Measurements from ENCODE around the gene CARF. TPM values are rescaled to one million over a fixed set of nuclear protein-coding genes. Genes with fewer than 3 reads are reported as not detected.
"Not testable (repeated sequence)": the region's sequence is repeated elsewhere in the genome, so short reads cannot be mapped to it uniquely, and the experiment has no call there.

Gene CARF
- total and polyA plus RNA-seq, 2 donors = 5.0 to 28.5 TPM

- Histone ChIP-seq H3K27ac (ENCODE audit: low read depth) (no peak overlapping the region), H3K36me3 (ENCODE audit: insufficient read depth) (no peaks in the 10 kb centered on the region), H3K4me1 (ENCODE audit: insufficient read depth) (no peaks in the 10 kb centered on the region), H3K4me3 (ENCODE audit: low read depth, low read length) (peak overlapping the region; percentile 85)
- WGBS = 0% methylated on average over 8 of the region's 8 CpGs
- DNase-seq (ENCODE audit: extremely low spot score) = peak; percentile 10
Observed at GRCh38 chr2:202911203-202911511, 918 bp upstream of the CARF start.

- not testable (repeated sequence) for H3K36me3 ChIP-seq (ENCODE audit: insufficient read depth); H3K4me1 ChIP-seq (ENCODE audit: insufficient read depth)
- Histone ChIP-seq H3K4me3 (ENCODE audit: low read depth, low read length) (peak overlapping the region; percentile 85), H3K27ac (ENCODE audit: low read depth) (peak overlapping the region; percentile 59)
- peak; percentile 14 for DNase-seq (ENCODE audit: extremely low spot score)
- WGBS = 2% methylated on average over 22 of the region's 49 CpGs
Observed at GRCh38 chr2:202912342-202913201, 497 bp downstream of the CARF start.

DNA sequence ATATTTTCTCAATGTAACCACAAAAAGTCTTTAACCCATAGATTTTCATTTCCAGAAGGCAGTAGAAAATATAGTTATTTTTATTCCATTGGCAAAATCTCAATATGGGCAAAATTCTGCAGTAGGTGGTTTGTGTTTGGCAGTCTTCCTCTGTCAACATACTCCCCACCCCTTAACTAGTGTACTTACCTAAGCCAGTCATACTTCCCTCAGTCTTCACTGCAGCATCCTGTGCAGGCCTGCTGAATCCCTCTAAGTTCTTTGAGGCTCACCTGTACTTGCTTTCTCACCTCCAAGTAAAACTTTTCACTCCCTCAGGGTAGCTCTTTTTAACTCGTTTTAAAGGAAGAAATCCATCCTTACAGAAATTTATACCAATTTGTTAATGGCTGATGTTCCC lies 6.8 kb downstream of the CARF start:
- Histone ChIP-seq H3K4me1 (ENCODE audit: insufficient read depth) (no peaks in the 10 kb centered on the region), H3K36me3 (ENCODE audit: insufficient read depth) (no peaks in the 10 kb centered on the region), H3K27ac (ENCODE audit: low read depth) (no peak overlapping the region), H3K4me3 (ENCODE audit: low read depth, low read length) (no peak overlapping the region)
- DNase-seq (ENCODE audit: extremely low spot score) = no peak
- WGBS = 93% methylated on average over 1 of the region's 1 CpG

GRCh38 chr2:202932425-202933138 lies 20.5 kb downstream of the CARF start:
- WGBS = 93% methylated on average over 3 of the region's 3 CpGs
- no peak overlapping the region for H3K27ac ChIP-seq (ENCODE audit: low read depth)
- no peak for DNase-seq (ENCODE audit: extremely low spot score)
- H3K36me3 ChIP-seq (ENCODE audit: insufficient read depth) = no peaks in the 10 kb centered on the region
- no peaks in the 10 kb centered on the region for H3K4me1 ChIP-seq (ENCODE audit: insufficient read depth)
- H3K4me3 ChIP-seq (ENCODE audit: low read depth, low read length) = no peak overlapping the region

GRCh38 chr2:202933139-202933510 lies 21.1 kb downstream of the CARF start:
- 90% methylated on average over 5 of the region's 5 CpGs for WGBS
- H3K36me3 ChIP-seq (ENCODE audit: insufficient read depth) = no peaks in the 10 kb centered on the region

GRCh38 chr2:202933958-202934357 lies 21.9 kb downstream of the CARF start:
- H3K4me1 ChIP-seq (ENCODE audit: insufficient read depth) = no peaks in the 10 kb centered on the region
- no peak overlapping the region for H3K27ac ChIP-seq (ENCODE audit: low read depth)
- H3K4me3 ChIP-seq (ENCODE audit: low read depth, low read length) = no peak overlapping the region
- 87% methylated on average over 2 of the region's 2 CpGs for WGBS
- DNase-seq (ENCODE audit: extremely low spot score) = no peak
- H3K36me3 ChIP-seq (ENCODE audit: insufficient read depth) = no peaks in the 10 kb centered on the region

More at GRCh38 chr2:202933139-202933510, 21.1 kb downstream of the CARF start:
- no peak overlapping the region for H3K4me3 ChIP-seq (ENCODE audit: low read depth, low read length)
- no peaks in the 10 kb centered on the region for H3K4me1 ChIP-seq (ENCODE audit: insufficient read depth)
- DNase-seq (ENCODE audit: extremely low spot score) = no peak
- no peak overlapping the region for H3K27ac ChIP-seq (ENCODE audit: low read depth)

DNA sequence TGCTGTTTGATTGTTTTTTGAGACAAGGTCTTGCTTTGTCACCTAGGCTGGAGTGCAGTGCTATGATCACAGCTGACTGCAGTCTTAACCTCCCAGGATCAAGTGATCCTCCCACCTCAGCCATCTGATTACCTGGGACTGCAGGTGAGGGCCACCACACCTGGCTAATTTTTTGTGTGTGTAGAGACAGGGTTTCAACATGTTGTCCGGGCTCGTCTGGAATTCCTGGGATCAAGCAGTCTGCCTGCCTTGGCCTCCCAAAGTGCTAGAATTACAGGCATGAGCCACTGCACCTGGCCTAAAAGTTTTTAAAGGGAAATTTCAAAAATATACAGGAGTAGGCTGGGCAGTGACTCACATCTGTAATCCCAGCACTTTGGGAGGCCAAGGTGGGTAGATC lies 22.4 kb downstream of the CARF start:
- H3K36me3 ChIP-seq (ENCODE audit: insufficient read depth) = no peaks in the 10 kb centered on the region
- no peaks in the 10 kb centered on the region for H3K4me1 ChIP-seq (ENCODE audit: insufficient read depth)
- no peak overlapping the region for H3K4me3 ChIP-seq (ENCODE audit: low read depth, low read length)
- DNase-seq (ENCODE audit: extremely low spot score) = no peak
- 93% methylated on average over 2 of the region's 2 CpGs for whole genome bisulfite sequencing
- H3K27ac ChIP-seq (ENCODE audit: low read depth) = no peak overlapping the region

- 98% methylated on average over 3 of the region's 3 CpGs for WGBS
- H3K4me3 ChIP-seq (ENCODE audit: low read depth, low read length) = no peak overlapping the region
- H3K27ac ChIP-seq (ENCODE audit: low read depth) = no peak overlapping the region
- no peak for DNase-seq (ENCODE audit: extremely low spot score)
- no peaks in the 10 kb centered on the region for H3K4me1 ChIP-seq (ENCODE audit: insufficient read depth)
- no peaks in the 10 kb centered on the region for H3K36me3 ChIP-seq (ENCODE audit: insufficient read depth)
Observed at GRCh38 chr2:202938960-202939359, 26.9 kb downstream of the CARF start.

GRCh38 chr2:202941771-202942170 lies 29.7 kb downstream of the CARF start:
- Histone ChIP-seq H3K27ac (ENCODE audit: low read depth) (no peak overlapping the region), H3K36me3 (ENCODE audit: insufficient read depth) (no peaks in the 10 kb centered on the region), H3K4me3 (ENCODE audit: low read depth, low read length) (no peak overlapping the region), H3K4me1 (ENCODE audit: insufficient read depth) (no peaks in the 10 kb centered on the region)
- DNase-seq (ENCODE audit: extremely low spot score) = no peak
- 96% methylated on average over 4 of the region's 4 CpGs for WGBS

GRCh38 chr2:202944408-202944807 lies 32.3 kb downstream of the CARF start:
- Histone ChIP-seq H3K36me3 (ENCODE audit: insufficient read depth) (no peaks in the 10 kb centered on the region), H3K4me1 (ENCODE audit: insufficient read depth) (no peaks in the 10 kb centered on the region), H3K4me3 (ENCODE audit: low read depth, low read length) (no peak overlapping the region), H3K27ac (ENCODE audit: low read depth) (no peak overlapping the region)
- WGBS = 27% methylated on average over 1 of the region's 1 CpG
- DNase-seq (ENCODE audit: extremely low spot score) = no peak

DNA sequence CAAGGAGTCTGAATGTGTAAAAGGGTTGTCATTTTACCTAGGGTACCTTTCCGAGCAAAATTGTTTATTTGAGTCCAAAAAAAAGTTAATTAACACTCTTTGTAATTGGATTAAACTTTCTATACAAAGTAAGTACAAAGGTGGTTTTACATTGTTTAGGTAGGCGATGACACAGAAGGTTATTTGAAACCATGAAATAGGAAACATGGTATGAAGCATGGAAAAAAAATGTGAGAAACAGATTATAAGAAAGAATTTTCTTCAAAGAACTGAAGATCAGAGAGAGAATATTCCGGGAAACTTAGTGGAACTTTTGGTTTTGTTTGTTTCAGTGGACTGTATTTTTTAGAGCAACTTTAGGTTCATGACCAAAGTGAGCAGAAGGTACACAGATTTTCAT lies 32.7 kb downstream of the CARF start:
- Histone ChIP-seq H3K4me3 (ENCODE audit: low read depth, low read length) (no peak overlapping the region), H3K27ac (ENCODE audit: low read depth) (no peak overlapping the region), H3K36me3 (ENCODE audit: insufficient read depth) (no peaks in the 10 kb centered on the region), H3K4me1 (ENCODE audit: insufficient read depth) (no peaks in the 10 kb centered on the region)
- 85% methylated on average over 3 of the region's 3 CpGs for WGBS
- no peak for DNase-seq (ENCODE audit: extremely low spot score)

DNA sequence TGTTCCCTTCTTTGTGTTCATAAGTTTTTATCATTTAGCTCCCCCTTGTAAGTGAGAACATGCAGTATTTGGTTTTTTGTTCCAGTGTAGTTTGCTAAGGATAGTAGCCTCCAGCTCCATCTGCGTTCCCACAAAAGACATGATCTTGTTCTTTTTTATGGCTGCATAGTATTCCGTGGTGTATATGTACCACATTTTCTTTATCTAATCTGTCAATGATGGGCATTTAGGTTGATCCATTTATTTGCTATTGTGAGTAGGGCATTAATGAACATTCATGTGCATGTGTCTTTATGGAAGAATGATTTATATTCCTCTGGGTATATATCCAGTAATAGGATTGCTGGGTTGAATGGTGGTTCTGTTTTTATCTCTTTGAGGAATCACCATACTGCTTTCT lies 33.4 kb downstream of the CARF start:
- no peak overlapping the region for H3K27ac ChIP-seq (ENCODE audit: low read depth)
- no peak overlapping the region for H3K4me3 ChIP-seq (ENCODE audit: low read depth, low read length)
- H3K36me3 ChIP-seq (ENCODE audit: insufficient read depth) = no peaks in the 10 kb centered on the region
- WGBS = 99% methylated on average over 2 of the region's 2 CpGs
- no peaks in the 10 kb centered on the region for H3K4me1 ChIP-seq (ENCODE audit: insufficient read depth)
- no peak for DNase-seq (ENCODE audit: extremely low spot score)

- not testable (repeated sequence) for H3K27ac ChIP-seq (ENCODE audit: low read depth); H3K4me1 ChIP-seq (ENCODE audit: insufficient read depth); DNase-seq (ENCODE audit: extremely low spot score); H3K36me3 ChIP-seq (ENCODE audit: insufficient read depth); H3K4me3 ChIP-seq (ENCODE audit: low read depth, low read length)
- 93% methylated on average over 3 of the region's 3 CpGs for WGBS
Observed at GRCh38 chr2:202949333-202949732, 37.3 kb downstream of the CARF start.

- Histone ChIP-seq H3K4me1 (ENCODE audit: insufficient read depth) (no peaks in the 10 kb centered on the region), H3K36me3 (ENCODE audit: insufficient read depth) (peaks cover 2% of the 10 kb centered on the region), H3K27ac (ENCODE audit: low read depth) (no peak overlapping the region), H3K4me3 (ENCODE audit: low read depth, low read length) (no peak overlapping the region)
- no peak for DNase-seq (ENCODE audit: extremely low spot score)
- 29% methylated on average over 2 of the region's 2 CpGs for WGBS
Observed at GRCh38 chr2:202950592-202950991, 38.5 kb downstream of the CARF start.

Measured in urinary bladder (tissue), 4 donors.